ENCODE measurements around the gene USE1.

USE1 gene

GRCh38 chr19:17235971-17236777 is 21.0 kb downstream of the USE1 start:
- DNase-seq: peak; percentile 52

- DNase-seq: no peak
Observed at GRCh38 chr19:17236811-17237543, 21.8 kb downstream of the USE1 start.

GRCh38 chr19:17237747-17238706 is 22.9 kb downstream of the USE1 start:
- DNase-seq: no peak

GRCh38 chr19:17240062-17240752 is 25.1 kb downstream of the USE1 start:
- no peak for DNase-seq

- no peak for DNase-seq
Observed at GRCh38 chr19:17240826-17241399, 25.8 kb downstream of the USE1 start.

GRCh38 chr19:17242431-17243208 is 27.5 kb downstream of the USE1 start:
- DNase-seq: no peak

GRCh38 chr19:17243211-17243829 is 28.2 kb downstream of the USE1 start:
- DNase-seq: no peak

GRCh38 chr19:17243830-17244617 is 28.9 kb downstream of the USE1 start:
- DNase-seq: no peak

- no peak for DNase-seq
Observed at GRCh38 chr19:17244618-17245534, 29.7 kb downstream of the USE1 start.

GRCh38 chr19:17245535-17245984 is 30.4 kb downstream of the USE1 start, which contains the start of gene NR2F6:
TSS of gene NR2F6 (minus strand) at chr19:17245919. CDS start at chr19:17245220, 699 bp downstream.
- DNase-seq: no peak

- no peak for DNase-seq
Observed at GRCh38 chr19:17246681-17247425, 31.7 kb downstream of the USE1 start.

- DNase-seq: no peak
Observed at GRCh38 chr19:17248011-17248776, 33.0 kb downstream of the USE1 start.

GRCh38 chr19:17249887-17250548 is 34.9 kb downstream of the USE1 start:
- no peak for DNase-seq

- DNase-seq: no peak
Observed at GRCh38 chr19:17254636-17255035, 39.5 kb downstream of the USE1 start.

GRCh38 chr19:17255150-17255621 is 40.0 kb downstream of the USE1 start:
- no peak for DNase-seq

GRCh38 chr19:17256130-17256529 is 41.0 kb downstream of the USE1 start:
- no peak for DNase-seq
